ENCODE measurements around the gene CELSR2.

DNA sequence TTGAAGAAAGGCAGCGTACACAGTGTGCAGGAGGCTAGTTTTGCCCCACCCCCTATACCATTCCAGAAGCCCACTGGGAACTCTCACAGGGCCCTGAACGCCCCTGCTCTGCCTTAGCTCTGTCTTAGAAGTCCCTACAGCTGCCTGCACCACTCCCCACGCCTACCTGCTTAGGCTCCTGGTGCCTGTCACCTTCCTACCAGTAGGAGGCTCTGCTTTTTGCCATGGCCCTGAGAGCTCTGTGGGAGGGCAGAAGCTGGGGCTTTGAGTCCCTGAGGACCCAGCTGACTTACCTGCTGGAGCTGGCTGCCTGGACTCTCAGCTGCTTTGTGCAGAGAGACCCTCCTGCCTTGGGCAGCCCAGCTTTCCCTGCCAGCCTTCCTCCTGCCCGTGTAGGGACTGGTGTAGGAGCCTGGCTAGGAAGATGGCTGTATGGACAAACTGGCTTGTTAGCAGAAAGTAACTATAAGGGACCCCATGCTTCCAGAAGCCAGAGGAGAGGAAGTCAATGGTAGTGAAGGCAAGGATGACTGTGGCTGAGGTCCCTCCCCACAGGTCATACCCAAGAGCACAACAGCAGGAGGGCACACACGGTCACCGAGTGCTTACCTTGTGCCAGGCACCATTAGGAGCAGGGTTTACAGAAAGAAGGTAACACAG lies 9.8 kb upstream of the CELSR2 start:
- TF ChIP-seq, protein P1, sequence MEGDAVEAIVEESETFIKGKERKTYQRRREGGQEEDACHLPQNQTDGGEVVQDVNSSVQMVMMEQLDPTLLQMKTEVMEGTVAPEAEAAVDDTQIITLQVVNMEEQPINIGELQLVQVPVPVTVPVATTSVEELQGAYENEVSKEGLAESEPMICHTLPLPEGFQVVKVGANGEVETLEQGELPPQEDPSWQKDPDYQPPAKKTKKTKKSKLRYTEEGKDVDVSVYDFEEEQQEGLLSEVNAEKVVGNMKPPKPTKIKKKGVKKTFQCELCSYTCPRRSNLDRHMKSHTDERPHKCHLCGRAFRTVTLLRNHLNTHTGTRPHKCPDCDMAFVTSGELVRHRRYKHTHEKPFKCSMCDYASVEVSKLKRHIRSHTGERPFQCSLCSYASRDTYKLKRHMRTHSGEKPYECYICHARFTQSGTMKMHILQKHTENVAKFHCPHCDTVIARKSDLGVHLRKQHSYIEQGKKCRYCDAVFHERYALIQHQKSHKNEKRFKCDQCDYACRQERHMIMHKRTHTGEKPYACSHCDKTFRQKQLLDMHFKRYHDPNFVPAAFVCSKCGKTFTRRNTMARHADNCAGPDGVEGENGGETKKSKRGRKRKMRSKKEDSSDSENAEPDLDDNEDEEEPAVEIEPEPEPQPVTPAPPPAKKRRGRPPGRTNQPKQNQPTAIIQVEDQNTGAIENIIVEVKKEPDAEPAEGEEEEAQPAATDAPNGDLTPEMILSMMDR (IDR thresholded peaks at IDR 0.05 in 8 of 11, conservative IDR thresholded peaks at IDR 0.05 in 3 of 11) = peak in 8 of 11 experiments; percentile 15 to 63 (median 40)
- TF ChIP-seq POLR2AphosphoS5 (IDR thresholded peaks at IDR 0.05) (peak; percentile 12 to 40 (median 18)), POLR2A (IDR thresholded peaks at IDR 0.05) (no peak)

All from spleen (tissue), 7 donors.